ENCODE results near the gene TBL3. TPM values are rescaled to one million over a fixed set of nuclear protein-coding genes. Genes with fewer than 3 reads are reported as not detected.
A peak's percentile ranks its signal among the peaks of the same experiment; 100 is the strongest.

Gene TBL3
- total and polyA plus RNA-seq, 7 donors, result 31.5 to 78.0 (median 41.8) TPM

DNA sequence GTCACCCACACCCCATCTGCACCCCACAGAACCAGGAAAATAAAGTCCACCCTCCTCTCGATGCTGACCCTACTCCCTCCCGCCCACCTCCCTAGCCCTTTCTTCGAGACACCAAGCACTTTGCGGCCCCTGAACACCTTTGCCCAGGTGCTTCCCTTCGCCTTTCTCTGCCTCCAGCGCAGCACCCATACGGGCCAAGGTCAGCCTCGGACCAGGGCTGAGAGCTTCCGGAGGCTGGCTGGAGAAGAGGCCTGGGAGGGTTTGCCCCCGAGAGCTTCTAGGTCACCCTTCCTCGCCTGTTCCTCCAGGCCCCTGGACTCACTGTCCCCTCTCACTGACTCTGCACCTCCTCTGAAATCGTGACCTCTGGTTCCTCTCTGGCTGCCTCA, 52.2 kb downstream of the TBL3 start:
- DNase-seq, result no peak
- intact Hi-C loops (cut with DNase I), result loop anchor here in 1 of 2 donors (5.0 kb wide), 1 partner anchor 128 kb away; no protein-coding TSS in a partner anchor

GRCh38 chr16:2025251-2025650, 53.4 kb downstream of the TBL3 start:
- H3K27me3 ChIP-seq (ENCODE audit: insufficient read depth in 3 of 3, low read length in 2 of 3), result peaks cover 0 to 15% (median 6%) of the 10 kb centered on the region in 3 donors
- DNase-seq (no peak), ATAC-seq (no peak)
- H3K27ac ChIP-seq, result no peak overlapping the region
- no peak for TF ChIP-seq CTCF (IDR thresholded peaks at IDR 0.05)
- H3K4me1 ChIP-seq, result peaks cover 24% of the 10 kb centered on the region
- H3K9me3 ChIP-seq, result no peaks in the 10 kb centered on the region
- peaks cover 0 to 5% of the 10 kb centered on the region in 2 donors for H3K36me3 ChIP-seq (ENCODE audit: insufficient read depth in 1 of 2, low read depth in 1 of 2)
- no peak overlapping the region for H3K4me3 ChIP-seq
- WGBS, 3 donors, result 88 to 95% (median 93%) methylated on average over 11 to 14 of the region's 14 CpGs
- intact Hi-C loops (cut with DNase I), result no loop called here

More for the DNA sequence above, 52.2 kb downstream of the TBL3 start:
- Histone ChIP-seq H3K4me1 (peaks cover 24% of the 10 kb centered on the region), H3K27ac (peak overlapping the region; percentile 52), H3K27me3 (ENCODE audit: insufficient read depth in 3 of 3, low read length in 2 of 3) (peaks cover 0 to 27% (median 16%) of the 10 kb centered on the region in 3 donors), H3K36me3 (ENCODE audit: insufficient read depth in 1 of 2, low read depth in 1 of 2) (no peaks in the 10 kb centered on the region), H3K4me3 (peak overlapping the region; percentile 46), H3K9me3 (no peaks in the 10 kb centered on the region)
- WGBS, 3 donors, result 82 to 85% (median 83%) methylated on average over 11 to 12 of the region's 12 CpGs
- no peak for TF ChIP-seq CTCF (IDR thresholded peaks at IDR 0.05)
- no peak for ATAC-seq

- no peaks in the 10 kb centered on the region for H3K9me3 ChIP-seq
- H3K4me3 ChIP-seq, result peak overlapping the region; percentile 64
- DNase-seq, result no peak
- peak overlapping the region; percentile 70 for H3K27ac ChIP-seq
- ATAC-seq, result no peak
- 74 to 91% (median 76%) methylated on average over 16 of the region's 16 CpGs for WGBS, 3 donors
- H3K36me3 ChIP-seq (ENCODE audit: insufficient read depth in 1 of 2, low read depth in 1 of 2), result peaks cover 0 to 5% of the 10 kb centered on the region in 2 donors
- TF ChIP-seq CTCF (IDR thresholded peaks at IDR 0.05), result no peak
- H3K4me1 ChIP-seq, result peaks cover 24% of the 10 kb centered on the region
- H3K27me3 ChIP-seq (ENCODE audit: insufficient read depth in 3 of 3, low read length in 2 of 3), result peaks cover 0 to 8% (median 3%) of the 10 kb centered on the region in 3 donors
- intact Hi-C loops (cut with DNase I), result no loop called here
Observed at GRCh38 chr16:2025878-2026460, 54.1 kb downstream of the TBL3 start.

DNA sequence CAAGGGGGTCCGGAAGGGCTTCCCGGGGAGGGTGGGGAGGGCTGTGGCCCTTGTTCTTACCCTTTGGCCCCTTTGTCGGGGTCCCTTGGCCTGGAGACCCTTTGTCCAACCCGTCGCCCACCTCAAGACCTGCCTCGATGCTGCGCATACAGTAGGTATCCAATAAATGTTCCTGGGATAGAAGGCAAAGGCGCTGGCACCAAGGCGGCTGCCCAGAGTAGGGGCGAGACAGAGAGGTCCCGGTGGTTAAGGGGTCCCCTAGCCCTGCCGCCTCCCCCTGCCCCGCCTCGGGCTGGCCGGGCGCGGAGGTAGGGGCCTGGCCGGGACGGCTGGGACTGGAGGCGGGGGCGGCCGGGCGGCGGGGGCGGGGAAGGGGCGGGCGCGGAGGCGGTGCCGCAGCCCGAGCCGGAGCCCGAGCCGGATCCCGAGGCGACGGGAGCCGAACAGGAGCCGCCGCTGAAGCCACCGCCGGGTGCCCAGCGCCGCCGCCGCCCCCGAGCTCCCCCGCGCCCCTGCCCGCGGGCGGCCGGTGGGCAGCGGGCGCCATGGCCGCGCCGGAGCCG, 54.7 kb downstream of the TBL3 start, which contains the start of gene NHERF2:
NHERF2 (plus strand) TSS at position 442 of the 563 bp plus-strand sequence; CDS start at position 546, 104 bp downstream.
- Histone ChIP-seq H3K4me1 (peaks cover 24% of the 10 kb centered on the region), H3K27me3 (ENCODE audit: insufficient read depth in 3 of 3, low read length in 2 of 3) (peaks cover 0 to 3% (median 2%) of the 10 kb centered on the region in 3 donors), H3K27ac (peak within 1 kb of the TSS; percentile 70), H3K4me3 (peak within 1 kb of the TSS; percentile 78), H3K36me3 (ENCODE audit: insufficient read depth in 1 of 2, low read depth in 1 of 2) (peaks cover 0 to 5% of the 10 kb centered on the region in 2 donors), H3K9me3 (no peaks in the 10 kb centered on the region)
- intact Hi-C loops (cut with DNase I), result loop anchor here in 1 of 2 donors (1.0 kb wide), 1 partner anchor 46 kb away; no protein-coding TSS in a partner anchor
- ATAC-seq (peak; percentile 10 to 38 (median 26)), DNase-seq (peak in 1 of 2 donors; percentile 66)
- no peak for TF ChIP-seq CTCF (IDR thresholded peaks at IDR 0.05)
- 7 to 29% (median 11%) methylated on average over 10 to 59 of the region's 59 CpGs for WGBS, 3 donors
